Stimulated activated CD8-positive, alpha-beta memory T cell treated with anti-CD3 and anti-CD28 coated beads, Interleukin-4, amount 100 ng/mL, for 1 hour (primary cell): ENCODE measurements around the gene MAPK12.

Source experiments
- DNase-seq, 2 donors: peaks; one replicate each; pipeline ENCODE4 v3.0.0-alpha.2; 2020; ENCODE audit warnings: low read depth in 2 of 2, low spot score in 1 of 2

The MAPK12 gene

GRCh38 chr22:50269573-50269969 lies 8.1 kb upstream of the MAPK12 start:
- DNase-seq = no peak

GRCh38 chr22:50268655-50269113 lies 7.2 kb upstream of the MAPK12 start:
- no peak for DNase-seq

DNA sequence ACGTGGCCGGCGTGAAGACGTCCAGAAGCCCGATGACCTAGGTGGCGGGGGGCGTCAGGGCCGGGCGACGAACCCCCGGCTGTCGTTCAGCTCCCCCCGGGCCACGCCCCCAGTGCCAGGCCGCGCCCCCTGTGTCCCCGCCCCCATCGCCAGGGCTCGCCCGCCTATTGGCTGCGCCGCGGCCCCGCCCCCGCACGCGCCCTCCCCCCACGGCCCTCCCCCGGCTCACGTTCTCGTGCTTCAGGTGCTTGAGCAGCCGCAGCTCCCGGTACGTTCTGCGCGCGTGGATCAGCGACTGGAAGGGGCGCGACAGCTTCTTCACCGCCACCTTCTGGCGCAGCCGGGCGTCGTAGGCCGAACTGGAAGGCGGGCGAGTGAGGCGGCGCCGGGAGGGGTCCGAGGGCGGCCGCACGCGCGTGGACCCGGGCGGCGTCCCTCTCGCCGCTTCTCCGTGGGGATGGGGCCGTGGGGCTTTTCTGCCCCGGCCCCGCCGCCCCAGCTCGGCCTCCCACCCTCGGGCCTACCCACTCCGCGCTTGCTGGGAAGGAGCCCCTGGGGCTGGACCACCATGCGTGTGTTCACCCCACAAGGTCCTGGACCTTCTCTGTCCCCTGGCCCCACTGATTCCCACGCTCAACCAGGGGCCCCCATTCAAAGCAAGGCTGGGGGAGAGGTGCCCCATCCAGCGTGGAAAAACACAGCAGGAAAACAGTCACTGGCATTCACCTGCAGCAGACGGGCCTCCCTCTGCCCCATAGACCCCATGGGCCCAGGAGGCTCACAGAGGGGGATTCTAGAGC lies 6.3 kb upstream of the MAPK12 start:
- DNase-seq = no peak

DNA sequence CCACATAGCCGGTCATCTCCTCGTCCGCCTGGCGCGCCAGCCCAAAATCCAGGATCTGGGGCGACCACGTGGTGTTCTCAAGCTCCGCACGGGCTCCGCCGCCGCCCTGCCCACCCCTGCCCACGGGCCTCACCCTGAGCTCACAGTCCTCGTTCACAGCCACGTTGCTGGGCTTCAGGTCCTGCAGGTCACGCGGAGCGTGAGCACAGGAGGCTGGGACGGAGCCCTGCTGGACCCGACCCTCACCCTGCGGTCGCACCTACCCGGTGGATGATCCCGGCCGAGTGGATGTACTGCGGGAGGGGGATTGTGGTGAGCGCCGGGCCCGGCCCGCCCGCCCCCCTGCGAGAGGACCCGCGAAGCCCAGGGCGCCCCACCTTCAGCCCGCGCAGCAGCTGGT lies 5.5 kb upstream of the MAPK12 start:
- DNase-seq = no peak

DNA sequence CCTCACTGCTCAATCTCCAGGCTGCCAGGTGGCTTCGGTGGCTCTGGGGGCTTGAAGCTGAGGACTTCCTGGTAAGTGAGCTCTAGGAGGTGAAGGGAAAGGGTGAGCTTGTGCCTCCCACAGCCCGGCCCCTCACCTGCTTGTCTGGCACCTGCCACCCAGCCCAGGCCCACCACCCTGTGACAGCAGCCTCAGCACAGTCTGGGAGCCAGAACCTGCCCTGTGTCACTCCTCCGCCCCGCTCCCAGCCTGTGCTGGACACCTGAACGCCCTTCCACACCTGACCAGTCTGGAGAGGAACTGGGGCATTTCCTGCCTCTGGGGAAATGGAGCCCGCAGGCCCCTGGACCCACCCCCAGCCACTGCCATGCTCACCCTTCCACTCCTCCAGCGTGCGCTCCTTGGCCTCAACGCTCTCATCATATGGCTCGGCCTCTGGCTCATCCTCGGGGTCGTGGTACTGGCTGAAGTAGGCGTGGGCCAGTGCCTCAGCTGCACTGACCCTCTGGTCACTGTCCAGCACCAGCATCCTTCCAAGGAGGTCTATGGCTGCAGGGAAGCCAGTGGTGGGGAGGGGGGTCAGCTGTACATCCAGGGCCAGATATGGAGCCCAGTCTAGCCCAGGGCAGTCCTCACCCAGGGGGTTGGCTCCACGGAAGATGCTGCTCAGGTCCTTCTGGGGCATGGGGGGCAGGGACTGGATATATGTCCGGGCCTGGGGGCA lies 3.6 kb upstream of the MAPK12 start:
- no peak for DNase-seq

- no peak for DNase-seq
Observed at GRCh38 chr22:50264104-50264745, 2.7 kb upstream of the MAPK12 start.

GRCh38 chr22:50262973-50263617 lies 1.6 kb upstream of the MAPK12 start:
- DNase-seq = no peak

DNA sequence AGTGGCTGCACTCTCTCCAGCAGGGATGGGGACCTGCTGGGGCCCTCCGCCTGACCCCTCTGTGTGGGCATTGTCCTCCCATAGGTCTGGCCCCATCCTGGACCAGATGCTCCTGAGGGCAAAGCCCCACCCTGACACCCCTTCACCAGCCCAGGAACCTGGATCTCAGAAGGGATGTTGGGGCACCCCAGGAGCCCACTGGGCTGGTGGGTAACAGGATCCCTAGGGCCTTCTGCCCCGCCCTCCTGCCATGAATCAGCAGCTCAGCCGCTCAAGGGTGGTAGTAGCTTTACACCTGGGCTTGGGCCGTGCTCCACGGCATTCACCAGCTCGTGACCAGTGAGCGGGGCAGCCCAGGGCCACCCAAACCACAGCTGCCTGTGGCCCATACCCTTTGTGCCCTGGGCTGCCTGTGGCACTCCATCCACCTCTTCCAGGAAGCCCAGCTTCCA lies 1.0 kb upstream of the MAPK12 start:
- DNase-seq = no peak

DNA sequence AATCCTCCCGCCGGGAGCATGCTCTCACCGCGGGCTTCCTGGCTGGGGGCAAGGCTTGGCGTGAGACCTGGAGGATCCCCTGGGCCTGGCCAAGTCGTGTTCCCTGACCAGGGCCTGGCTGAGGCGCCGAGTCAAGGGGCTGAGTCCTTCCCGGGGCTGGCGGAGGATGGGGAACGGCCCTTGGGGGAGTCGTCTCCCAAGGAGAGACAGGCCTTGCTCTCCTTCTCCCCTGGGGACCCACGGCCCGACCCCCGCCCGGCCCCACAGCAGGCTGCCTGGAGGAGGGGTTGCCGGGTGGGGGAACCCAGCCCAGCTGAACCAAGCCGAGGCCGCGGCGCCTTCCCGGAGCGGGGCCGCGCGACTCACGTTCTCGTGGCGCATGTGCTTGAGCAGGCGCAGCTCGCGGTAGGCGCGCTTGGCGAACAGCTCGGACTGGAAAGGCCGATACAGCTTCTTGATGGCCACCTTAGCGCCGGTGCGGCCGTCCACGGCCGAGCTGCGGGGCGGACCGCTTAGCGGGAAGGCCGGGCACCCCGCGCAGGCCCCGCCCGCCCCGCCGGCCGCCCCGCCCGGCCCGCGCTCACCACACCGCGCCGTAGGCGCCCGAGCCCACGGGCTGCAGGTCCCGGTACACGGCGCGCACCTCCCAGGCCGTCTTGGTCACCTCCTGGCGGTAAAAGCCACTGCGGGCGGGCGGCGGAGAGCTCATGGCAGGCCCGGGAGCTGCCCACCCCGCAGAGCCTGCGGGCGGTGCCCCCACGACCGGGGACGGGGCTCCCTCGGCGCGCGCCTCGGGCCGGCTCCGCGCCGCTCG lies 475 bp downstream of the MAPK12 start:
- no peak for DNase-seq

- DNase-seq = no peak
Observed at GRCh38 chr22:50260434-50260800, 1.1 kb downstream of the MAPK12 start.

DNA sequence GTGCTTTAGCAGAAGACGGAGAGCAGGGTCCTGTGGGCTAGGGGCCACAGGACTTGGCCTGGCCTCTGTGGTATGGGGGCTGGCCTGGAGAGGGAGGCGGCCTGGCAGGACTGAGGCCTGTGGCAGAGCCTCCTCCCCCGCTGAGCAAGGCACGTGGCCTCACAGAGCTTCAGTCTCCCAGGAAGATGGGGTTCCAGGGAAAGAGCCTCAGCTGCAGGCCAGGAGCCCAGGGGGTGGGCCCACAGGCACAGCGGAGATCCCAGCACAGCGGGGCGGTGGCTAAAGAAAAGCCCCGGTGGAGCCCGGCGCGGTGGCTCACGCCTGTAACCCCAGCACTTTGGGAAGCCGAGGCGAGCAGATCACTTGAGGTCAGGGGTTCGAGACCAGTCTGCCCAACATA lies 2.2 kb downstream of the MAPK12 start:
- no peak for DNase-seq

DNA sequence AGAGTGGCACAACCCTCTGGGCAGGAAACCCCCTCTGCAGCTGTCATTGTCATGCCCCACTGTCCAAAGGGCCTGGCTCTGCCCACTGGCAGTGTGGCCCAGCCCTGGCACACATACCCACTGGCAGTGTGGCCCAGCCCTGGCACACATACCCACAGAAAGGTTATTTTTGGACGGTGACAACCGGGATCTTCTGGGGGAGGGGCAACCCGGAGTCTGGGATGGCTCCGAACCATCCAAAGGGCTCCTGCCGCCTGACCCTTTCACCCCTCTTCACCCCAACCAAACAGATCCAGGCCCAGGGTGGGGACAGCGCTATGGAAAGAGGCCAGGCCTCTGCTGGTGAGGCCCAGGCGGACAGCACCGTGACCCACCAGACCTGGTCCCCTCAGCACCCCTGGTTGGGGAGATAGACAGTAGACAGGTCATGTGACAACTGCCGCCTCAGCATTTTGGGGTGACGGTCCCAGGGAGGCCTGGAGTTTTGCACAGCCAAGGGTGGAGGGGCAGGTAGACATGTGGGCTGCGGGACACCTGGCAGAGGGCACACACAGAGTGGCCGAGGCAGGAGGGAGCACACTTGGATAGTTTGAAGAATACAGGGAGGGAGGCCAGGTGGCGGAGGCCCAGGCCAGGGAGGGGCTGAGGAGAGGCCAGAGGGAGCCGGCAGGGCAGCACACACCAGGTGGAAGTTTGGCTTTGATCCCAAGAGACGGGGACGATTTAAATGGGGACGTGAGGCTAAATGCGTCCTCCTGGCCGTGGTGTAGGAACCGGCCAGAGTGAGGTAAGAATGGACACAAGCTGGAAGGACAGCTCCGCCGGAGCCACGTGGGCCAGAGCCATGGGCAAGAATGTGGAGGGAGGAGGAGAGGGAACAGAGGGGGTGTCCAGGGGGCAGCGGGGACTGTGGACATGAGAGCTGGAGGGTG lies 2.9 kb downstream of the MAPK12 start:
- DNase-seq = no peak

- no peak for DNase-seq
Observed at GRCh38 chr22:50257451-50258360, 3.8 kb downstream of the MAPK12 start.

DNA sequence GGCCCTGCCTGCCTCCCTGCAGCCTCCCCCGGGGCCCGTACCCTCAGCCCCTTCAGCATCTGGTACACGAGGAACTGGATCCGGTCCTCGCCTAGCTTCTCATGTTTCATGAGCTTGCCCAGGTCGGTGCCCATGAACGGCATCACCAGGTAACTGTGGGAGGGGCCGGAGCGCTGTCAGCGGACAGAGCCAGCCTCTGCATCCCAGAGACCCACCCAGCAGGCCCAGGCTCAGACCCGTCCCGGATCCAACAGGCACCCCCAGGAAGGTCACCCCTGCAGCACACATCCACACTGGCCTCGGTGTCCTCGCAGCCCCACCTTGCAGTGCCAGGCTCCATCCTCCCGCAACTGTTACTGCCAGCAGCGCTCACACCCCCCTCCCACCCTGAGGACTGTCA lies 4.4 kb downstream of the MAPK12 start:
- DNase-seq = no peak

- DNase-seq = no peak
Observed at GRCh38 chr22:50256258-50256862, 5.1 kb downstream of the MAPK12 start.

DNA sequence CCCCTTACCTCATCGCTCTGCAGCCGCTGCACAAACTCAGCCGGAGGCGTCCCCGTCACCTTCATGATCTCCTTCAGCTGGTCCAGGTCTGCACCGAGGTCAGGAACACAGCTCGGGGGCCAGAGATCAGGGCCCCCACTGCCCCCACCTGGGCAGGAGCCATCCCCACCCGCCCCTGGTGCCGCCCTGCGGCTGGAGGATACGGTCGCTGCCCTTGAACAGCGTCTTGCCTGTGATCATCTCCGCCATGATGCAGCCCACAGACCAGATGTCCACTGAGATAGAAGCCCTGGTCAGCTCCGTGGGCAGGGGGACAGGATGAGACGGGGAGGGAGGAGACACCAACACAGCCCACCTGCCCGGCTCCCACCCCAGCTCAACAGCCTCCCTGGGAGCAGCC lies 5.9 kb downstream of the MAPK12 start:
- DNase-seq = no peak

DNA sequence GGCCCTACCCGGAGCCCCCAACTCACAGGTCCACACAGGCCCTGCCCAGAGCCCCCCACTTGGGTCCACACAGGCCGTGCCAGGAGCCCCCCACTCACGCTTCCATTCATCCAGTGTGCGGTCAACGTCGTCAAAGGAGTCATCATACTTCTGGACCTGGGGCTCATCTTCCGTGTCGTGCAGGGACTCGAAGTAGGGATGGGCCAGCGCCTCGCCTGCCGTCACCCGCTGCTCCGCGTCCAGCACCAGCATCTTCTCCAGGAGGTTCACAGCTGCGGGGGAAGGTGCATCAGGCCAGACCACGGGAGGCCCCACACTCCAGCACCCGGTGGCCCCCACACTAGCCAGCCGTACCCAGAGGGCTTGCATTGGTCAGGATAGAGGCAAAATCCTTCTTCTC lies 6.4 kb downstream of the MAPK12 start:
- DNase-seq = no peak

- DNase-seq = no peak
Observed at GRCh38 chr22:50253941-50254340, 7.5 kb downstream of the MAPK12 start.
